ENCODE data around the gene GRK7.

Gene GRK7

GRCh38 chr3:141729240-141729639 is 34.0 kb upstream of the GRK7 start:
- FAIRE-seq = no peak
- no peak for TF ChIP-seq TAF1 (IDR thresholded peaks at IDR 0.05; ENCODE audit: low read depth, low read length)
- no peak for TF ChIP-seq PAX5 (IDR thresholded peaks at IDR 0.05; ENCODE audit: insufficient read depth, low read length, severe bottlenecking)
- no peak for TF ChIP-seq POU2F2 (IDR thresholded peaks at IDR 0.05; ENCODE audit: low read depth, low read length)
- no peak for TF ChIP-seq POLR2A (IDR thresholded peaks at IDR 0.05; ENCODE audit: low read depth, low read length)
- TF ChIP-seq SPI1 (IDR thresholded peaks at IDR 0.05; ENCODE audit: low read depth, low read length) = no peak
- TF ChIP-seq POLR2AphosphoS5 (IDR thresholded peaks at IDR 0.05; ENCODE audit: low read depth, low read length) = no peak
- DNase-seq (ENCODE audit: insufficient read length, low spot score) = no peak

- TF ChIP-seq SPI1 (IDR thresholded peaks at IDR 0.05; ENCODE audit: low read depth, low read length) = no peak
- no peak for TF ChIP-seq TAF1 (IDR thresholded peaks at IDR 0.05; ENCODE audit: low read depth, low read length)
- no peak for TF ChIP-seq POLR2AphosphoS5 (IDR thresholded peaks at IDR 0.05; ENCODE audit: low read depth, low read length)
- no peak for TF ChIP-seq POLR2A (IDR thresholded peaks at IDR 0.05; ENCODE audit: low read depth, low read length)
- no peak for TF ChIP-seq PAX5 (IDR thresholded peaks at IDR 0.05; ENCODE audit: insufficient read depth, low read length, severe bottlenecking)
- TF ChIP-seq POU2F2 (IDR thresholded peaks at IDR 0.05; ENCODE audit: low read depth, low read length) = no peak
- DNase-seq (ENCODE audit: insufficient read length, low spot score) (no peak), FAIRE-seq (no peak)
Observed at GRCh38 chr3:141735176-141735575, 28.0 kb upstream of the GRK7 start.

GRCh38 chr3:141735770-141736465 is 27.3 kb upstream of the GRK7 start:
- DNase-seq (ENCODE audit: insufficient read length, low spot score) (no peak), FAIRE-seq (no peak)
- no peak for TF ChIP-seq POLR2A (IDR thresholded peaks at IDR 0.05; ENCODE audit: low read depth, low read length)
- TF ChIP-seq POU2F2 (IDR thresholded peaks at IDR 0.05; ENCODE audit: low read depth, low read length) = no peak

- FAIRE-seq (no peak), DNase-seq (ENCODE audit: insufficient read length, low spot score) (no peak)
- no peak for TF ChIP-seq TAF1 (IDR thresholded peaks at IDR 0.05; ENCODE audit: low read depth, low read length)
- TF ChIP-seq POLR2A (IDR thresholded peaks at IDR 0.05; ENCODE audit: low read depth, low read length) = no peak
- no peak for TF ChIP-seq POU2F2 (IDR thresholded peaks at IDR 0.05; ENCODE audit: low read depth, low read length)
Observed at GRCh38 chr3:141737093-141737492, 26.1 kb upstream of the GRK7 start.

- FAIRE-seq = no peak
Observed at GRCh38 chr3:141737678-141738021, 25.6 kb upstream of the GRK7 start.

GRCh38 chr3:141738022-141738890 is 25.0 kb upstream of the GRK7 start, which contains the start of gene RNF7:
RNF7 (plus strand) TSS chr3:141738298; CDS start chr3:141738342, 44 bp downstream.
- TF ChIP-seq PAX5 (IDR thresholded peaks at IDR 0.05; ENCODE audit: insufficient read depth, low read length, severe bottlenecking) (no peak), TAF1 (IDR thresholded peaks at IDR 0.05; ENCODE audit: low read depth, low read length) (peak; percentile 61; the same call in 1 of the 2 replicates), POU2F2 (IDR thresholded peaks at IDR 0.05; ENCODE audit: low read depth, low read length) (peak; percentile 68; the same call in 1 of the 2 replicates), SPI1 (IDR thresholded peaks at IDR 0.05; ENCODE audit: low read depth, low read length) (no peak), POLR2AphosphoS5 (IDR thresholded peaks at IDR 0.05; ENCODE audit: low read depth, low read length) (peak; percentile 85), POLR2A (IDR thresholded peaks at IDR 0.05; ENCODE audit: low read depth, low read length) (peak; percentile 85)
- FAIRE-seq (peak; percentile 100), DNase-seq (ENCODE audit: insufficient read length, low spot score) (peak; percentile 86)

More at GRCh38 chr3:141737678-141738021, 25.6 kb upstream of the GRK7 start:
- TF ChIP-seq POLR2A (IDR thresholded peaks at IDR 0.05; ENCODE audit: low read depth, low read length) (no peak), SPI1 (IDR thresholded peaks at IDR 0.05; ENCODE audit: low read depth, low read length) (no peak), TAF1 (IDR thresholded peaks at IDR 0.05; ENCODE audit: low read depth, low read length) (no peak), POU2F2 (IDR thresholded peaks at IDR 0.05; ENCODE audit: low read depth, low read length) (no peak), POLR2AphosphoS5 (IDR thresholded peaks at IDR 0.05; ENCODE audit: low read depth, low read length) (no peak), PAX5 (IDR thresholded peaks at IDR 0.05; ENCODE audit: insufficient read depth, low read length, severe bottlenecking) (no peak)
- no peak for DNase-seq (ENCODE audit: insufficient read length, low spot score)

- DNase-seq (ENCODE audit: insufficient read length, low spot score) (no peak), FAIRE-seq (peak; percentile 86)
- TF ChIP-seq POLR2AphosphoS5 (IDR thresholded peaks at IDR 0.05; ENCODE audit: low read depth, low read length) (no peak), PAX5 (IDR thresholded peaks at IDR 0.05; ENCODE audit: insufficient read depth, low read length, severe bottlenecking) (no peak), TAF1 (IDR thresholded peaks at IDR 0.05; ENCODE audit: low read depth, low read length) (no peak), POLR2A (IDR thresholded peaks at IDR 0.05; ENCODE audit: low read depth, low read length) (no peak), SPI1 (IDR thresholded peaks at IDR 0.05; ENCODE audit: low read depth, low read length) (no peak), POU2F2 (IDR thresholded peaks at IDR 0.05; ENCODE audit: low read depth, low read length) (no peak)
Observed at GRCh38 chr3:141738891-141739363, 24.3 kb upstream of the GRK7 start.

GRCh38 chr3:141739731-141740130 is 23.5 kb upstream of the GRK7 start:
- DNase-seq (ENCODE audit: insufficient read length, low spot score) (no peak), FAIRE-seq (no peak)
- TF ChIP-seq PAX5 (IDR thresholded peaks at IDR 0.05; ENCODE audit: insufficient read depth, low read length, severe bottlenecking) = no peak
- no peak for TF ChIP-seq TAF1 (IDR thresholded peaks at IDR 0.05; ENCODE audit: low read depth, low read length)
- TF ChIP-seq POU2F2 (IDR thresholded peaks at IDR 0.05; ENCODE audit: low read depth, low read length) = no peak
- TF ChIP-seq SPI1 (IDR thresholded peaks at IDR 0.05; ENCODE audit: low read depth, low read length) = no peak
- no peak for TF ChIP-seq POLR2AphosphoS5 (IDR thresholded peaks at IDR 0.05; ENCODE audit: low read depth, low read length)
- no peak for TF ChIP-seq POLR2A (IDR thresholded peaks at IDR 0.05; ENCODE audit: low read depth, low read length)

- TF ChIP-seq PAX5 (IDR thresholded peaks at IDR 0.05; ENCODE audit: insufficient read depth, low read length, severe bottlenecking) (no peak), TAF1 (IDR thresholded peaks at IDR 0.05; ENCODE audit: low read depth, low read length) (no peak), POU2F2 (IDR thresholded peaks at IDR 0.05; ENCODE audit: low read depth, low read length) (no peak)
- no peak for FAIRE-seq
- DNase-seq (ENCODE audit: insufficient read length, low spot score) = no peak
Observed at GRCh38 chr3:141740349-141740748, 22.9 kb upstream of the GRK7 start.
